ENCODE measurements around the gene CMC1. TPM values are rescaled to one million over a fixed set of nuclear protein-coding genes. Genes with fewer than 3 reads are reported as not detected.

Gene CMC1
- total RNA-seq, 1 experiment from 2014 or later = 16.5 TPM

DNA sequence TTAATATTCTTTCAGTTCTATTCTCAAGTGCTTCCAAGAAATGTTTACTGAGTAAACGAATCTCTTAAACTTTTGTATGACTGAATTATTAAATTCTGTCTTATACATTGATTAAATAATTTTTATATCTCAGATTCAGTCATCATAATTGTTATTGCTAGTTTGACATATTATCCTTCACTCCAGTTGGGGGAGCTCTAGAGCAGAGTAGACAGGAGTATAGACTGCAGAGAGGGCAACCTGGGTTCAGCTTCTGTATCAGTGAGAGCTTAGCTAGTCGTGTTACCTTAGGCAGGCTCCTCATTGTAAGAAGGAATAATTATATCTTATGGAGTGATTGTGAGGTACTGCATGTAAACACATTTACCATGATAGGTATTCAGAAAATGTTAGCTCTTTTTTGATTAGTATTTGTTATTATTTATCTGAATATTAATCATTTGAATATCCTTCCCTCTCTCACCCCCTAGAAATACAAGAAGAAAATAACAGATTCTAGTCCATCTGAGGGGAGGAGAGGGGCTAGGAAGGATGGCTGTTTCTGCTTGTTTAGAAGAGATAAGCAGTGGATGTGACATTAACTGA lies 76.1 kb downstream of the CMC1 start:
- Histone ChIP-seq H4K8ac (replicated peaks; ENCODE audit: insufficient read length, low read depth, low read length) (no peak overlapping the region), H3K27me3 (ENCODE audit: insufficient read depth, low read length) (no peaks in the 10 kb centered on the region), H4K5ac (ENCODE audit: insufficient read length, low read depth, low read length) (no peak overlapping the region), H2BK15ac (ENCODE audit: low read depth, low read length) (no peak overlapping the region), H3K4ac (ENCODE audit: low read depth, low read length) (no peak overlapping the region), H2BK12ac (ENCODE audit: insufficient read length, low read depth, low read length) (no peak overlapping the region), H3K18ac (ENCODE audit: insufficient read length, low read depth, low read length) (no peak overlapping the region), H2BK20ac (ENCODE audit: low read depth, low read length, poor library complexity, severe bottlenecking) (no peak overlapping the region), H2AFZ (ENCODE audit: low read length) (no peak overlapping the region), H4K20me1 (ENCODE audit: control insufficient read depth, insufficient read depth, insufficient read length) (no peaks in the 10 kb centered on the region), H2AK5ac (ENCODE audit: insufficient read length, low read length) (no peak overlapping the region), H3T11ph (ENCODE audit: low read length) (no peak overlapping the region), H3K27ac (ENCODE audit: insufficient read length, low read depth, low read length) (no peak overlapping the region), H3K14ac (ENCODE audit: insufficient read depth, low read length) (no peak overlapping the region), H3K79me1 (ENCODE audit: insufficient read depth, low read depth, low read length, poor library complexity, severe bottlenecking) (no peaks in the 10 kb centered on the region), H3K9ac (ENCODE audit: extremely low read depth, insufficient read length, low read length) (no peak overlapping the region), H4K91ac (ENCODE audit: insufficient read length, low read depth, low read length) (no peak overlapping the region), H3K79me2 (ENCODE audit: insufficient read depth, low read length) (no peaks in the 10 kb centered on the region), H3K23me2 (ENCODE audit: insufficient read length, low read depth, low read length, poor library complexity, severe bottlenecking) (no peaks in the 10 kb centered on the region), H3K4me2 (ENCODE audit: insufficient read depth, insufficient read length, low read length) (no peak overlapping the region), H2BK120ac (ENCODE audit: low read depth, low read length, poor library complexity, severe bottlenecking) (no peak overlapping the region), H3K23ac (ENCODE audit: insufficient read length, low read depth, low read length) (no peak overlapping the region), H2BK5ac (ENCODE audit: insufficient read length, low read length) (no peak overlapping the region), H3K9me3 (ENCODE audit: control insufficient read depth, low read depth, low read length) (no peaks in the 10 kb centered on the region), H3K4me1 (ENCODE audit: insufficient read depth, low read length) (no peaks in the 10 kb centered on the region), H3K56ac (ENCODE audit: insufficient read length, low read depth, low read length) (no peak overlapping the region)
- H3K27ac Mint-ChIP-seq = no peak overlapping the region
- peaks cover 7 to 9% of the 10 kb centered on the region in 2 experiments; a peak in 3 of 4 replicates for H3K4me1 Mint-ChIP-seq
- H3K9me3 Mint-ChIP-seq = no peaks in the 10 kb centered on the region
- no CpG with 5 or more reads among the region's 2 CpGs for WGBS (ENCODE audit: extremely low coverage, insufficient read length, low lambda C conversion rate)
- no peak for DNase-seq
- no peak overlapping the region for H3K4me3 Mint-ChIP-seq
- TF ChIP-seq, protein P1, sequence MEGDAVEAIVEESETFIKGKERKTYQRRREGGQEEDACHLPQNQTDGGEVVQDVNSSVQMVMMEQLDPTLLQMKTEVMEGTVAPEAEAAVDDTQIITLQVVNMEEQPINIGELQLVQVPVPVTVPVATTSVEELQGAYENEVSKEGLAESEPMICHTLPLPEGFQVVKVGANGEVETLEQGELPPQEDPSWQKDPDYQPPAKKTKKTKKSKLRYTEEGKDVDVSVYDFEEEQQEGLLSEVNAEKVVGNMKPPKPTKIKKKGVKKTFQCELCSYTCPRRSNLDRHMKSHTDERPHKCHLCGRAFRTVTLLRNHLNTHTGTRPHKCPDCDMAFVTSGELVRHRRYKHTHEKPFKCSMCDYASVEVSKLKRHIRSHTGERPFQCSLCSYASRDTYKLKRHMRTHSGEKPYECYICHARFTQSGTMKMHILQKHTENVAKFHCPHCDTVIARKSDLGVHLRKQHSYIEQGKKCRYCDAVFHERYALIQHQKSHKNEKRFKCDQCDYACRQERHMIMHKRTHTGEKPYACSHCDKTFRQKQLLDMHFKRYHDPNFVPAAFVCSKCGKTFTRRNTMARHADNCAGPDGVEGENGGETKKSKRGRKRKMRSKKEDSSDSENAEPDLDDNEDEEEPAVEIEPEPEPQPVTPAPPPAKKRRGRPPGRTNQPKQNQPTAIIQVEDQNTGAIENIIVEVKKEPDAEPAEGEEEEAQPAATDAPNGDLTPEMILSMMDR (conservative IDR thresholded peaks at IDR 0.05) = peak; percentile 76
- peaks cover 0 to 12% (median 4%) of the 10 kb centered on the region in 3 experiments; a peak in 3 of 7 replicates for H3K36me3 Mint-ChIP-seq (ENCODE audit: insufficient read depth in 1 of 3, low read depth in 3 of 3)
- no peaks in the 10 kb centered on the region for H3K27me3 Mint-ChIP-seq (ENCODE audit: low read depth)

Data from H9 (cell line).